Natural killer cell treated with Interleukin-12 subunit alpha and Interleukin-12 subunit beta and Interleukin-15 and Interleukin-18, amount 100 ng/mL, for 72 hours (primary cell): ENCODE data around the gene NCS1. TPM values are rescaled to one million over a fixed set of nuclear protein-coding genes. Genes with fewer than 3 reads are reported as not detected.

Source experiments
- ATAC-seq, 2 donors: fragments of 150-1000 bp; cut with Tn5 transposase in 1 of 2; sonication (Bioruptor Pico), chemical (Tn5 transposase) in 1 of 2; 2 replicates each; pipeline ENCODE4 v1.10.0; 2021
- DNase-seq: peaks from one replicate; pipeline ENCODE4 v3.0.0; 2022; ENCODE audit warnings: low spot score
- H3K27ac Mint-ChIP-seq, 2 donors: 1 replicate in 1 of 2; 2 replicates in 1 of 2; pipeline ENCODE4 v1.8.0; 2022; ENCODE audit warnings: mixed read lengths in 2 of 2, mild to moderate bottlenecking in 1 of 2, moderate library complexity in 1 of 2
- H3K27me3 Mint-ChIP-seq, 2 donors: 1 replicate in 1 of 2; 2 replicates in 1 of 2; pipeline ENCODE4 v1.8.0; 2022; ENCODE audit warnings: mixed read lengths in 2 of 2
- H3K36me3 Mint-ChIP-seq: one replicate; pipeline ENCODE4 v1.8.0; 2022; ENCODE audit warnings: mixed read lengths
- H3K4me1 Mint-ChIP-seq, 2 donors: 1 replicate in 1 of 2; 2 replicates in 1 of 2; pipeline ENCODE4 v1.8.0; 2022; ENCODE audit warnings: low read depth in 2 of 2, mixed read lengths in 2 of 2, mild to moderate bottlenecking in 1 of 2
- H3K4me3 Mint-ChIP-seq: one replicate; pipeline ENCODE4 v1.8.0; 2022; ENCODE audit warnings: mixed read lengths
- H3K9me3 Mint-ChIP-seq: 2 replicates; pipeline ENCODE4 v1.8.0; 2022; ENCODE audit warnings: mixed read lengths
- total RNA-seq, 2 donors: library from RNA; stranded (reverse); gene quantifications; one replicate each; pipeline ENCODE4 v1.2.3, GENCODE V29; 2022

NCS1 gene
- total RNA-seq, 2 donors from 2014 or later, result 31.0 to 38.1 TPM

- H3K36me3 Mint-ChIP-seq, result peaks cover 11% of the 10 kb centered on the region
- ATAC-seq (no peak), DNase-seq (peak; percentile 23)
- H3K27ac Mint-ChIP-seq, result peak overlapping the region; percentile 88 to 94
- H3K27me3 Mint-ChIP-seq, result peaks cover 0 to 6% of the 10 kb centered on the region in 2 donors
- peak overlapping the region; percentile 53 for H3K4me3 Mint-ChIP-seq
- H3K4me1 Mint-ChIP-seq, result peaks cover 70 to 81% of the 10 kb centered on the region in 2 donors
- H3K9me3 Mint-ChIP-seq, result no peaks in the 10 kb centered on the region
Observed at GRCh38 chr9:130139251-130139650, 33.0 kb upstream of the NCS1 start.

- peak; percentile 57 to 78 for ATAC-seq
- Mint-ChIP-seq H3K4me1 (peaks cover 73 to 76% of the 10 kb centered on the region in 2 donors), H3K36me3 (peaks cover 4% of the 10 kb centered on the region), H3K4me3 (peak overlapping the region; percentile 72), H3K27me3 (peaks cover 0 to 10% of the 10 kb centered on the region in 2 donors), H3K27ac (peak overlapping the region; percentile 88 to 94), H3K9me3 (no peaks in the 10 kb centered on the region)
- peak; percentile 76 for DNase-seq
Observed at GRCh38 chr9:130140706-130141105, 31.5 kb upstream of the NCS1 start.

- ATAC-seq (no peak), DNase-seq (no peak)
- Mint-ChIP-seq H3K27me3 (peaks cover 4 to 16% of the 10 kb centered on the region in 2 donors), H3K36me3 (no peaks in the 10 kb centered on the region), H3K9me3 (no peaks in the 10 kb centered on the region), H3K27ac (no peak overlapping the region), H3K4me1 (peaks cover 61 to 69% of the 10 kb centered on the region in 2 donors), H3K4me3 (no peak overlapping the region)
Observed at GRCh38 chr9:130142056-130142455, 30.1 kb upstream of the NCS1 start.

GRCh38 chr9:130142641-130143040 lies 29.6 kb upstream of the NCS1 start:
- Mint-ChIP-seq H3K27me3 (peaks cover 4 to 16% of the 10 kb centered on the region in 2 donors), H3K36me3 (no peaks in the 10 kb centered on the region), H3K4me1 (peaks cover 61 to 64% of the 10 kb centered on the region in 2 donors), H3K9me3 (no peaks in the 10 kb centered on the region), H3K27ac (no peak overlapping the region), H3K4me3 (no peak overlapping the region)
- no peak for ATAC-seq
- DNase-seq, result no peak

GRCh38 chr9:130143279-130143893 lies 28.8 kb upstream of the NCS1 start:
- no peaks in the 10 kb centered on the region for H3K9me3 Mint-ChIP-seq
- no peaks in the 10 kb centered on the region for H3K36me3 Mint-ChIP-seq

GRCh38 chr9:130143958-130144366 lies 28.2 kb upstream of the NCS1 start:
- Mint-ChIP-seq H3K4me1 (peaks cover 55% of the 10 kb centered on the region in 2 donors), H3K4me3 (peak overlapping the region; percentile 53), H3K27ac (peak overlapping the region in 1 of 2 donors; percentile 93), H3K9me3 (no peaks in the 10 kb centered on the region), H3K36me3 (no peaks in the 10 kb centered on the region), H3K27me3 (peaks cover 4 to 16% of the 10 kb centered on the region in 2 donors)
- ATAC-seq, result peak; percentile 42 to 53
- DNase-seq, result no peak

More at GRCh38 chr9:130143279-130143893, 28.8 kb upstream of the NCS1 start:
- H3K27ac Mint-ChIP-seq, result peak overlapping the region in 1 of 2 donors; percentile 93
- H3K27me3 Mint-ChIP-seq, result peaks cover 4 to 16% of the 10 kb centered on the region in 2 donors
- DNase-seq (no peak), ATAC-seq (no peak)
- peaks cover 60% of the 10 kb centered on the region in 2 donors for H3K4me1 Mint-ChIP-seq
- H3K4me3 Mint-ChIP-seq, result peak overlapping the region; percentile 53

GRCh38 chr9:130144703-130145102 lies 27.5 kb upstream of the NCS1 start:
- ATAC-seq (no peak), DNase-seq (peak; percentile 23)
- peaks cover 4 to 16% of the 10 kb centered on the region in 2 donors for H3K27me3 Mint-ChIP-seq
- H3K9me3 Mint-ChIP-seq, result no peaks in the 10 kb centered on the region
- H3K36me3 Mint-ChIP-seq, result no peaks in the 10 kb centered on the region
- H3K27ac Mint-ChIP-seq, result peak overlapping the region in 1 of 2 donors; percentile 93
- H3K4me3 Mint-ChIP-seq, result no peak overlapping the region
- H3K4me1 Mint-ChIP-seq, result peaks cover 47 to 50% of the 10 kb centered on the region in 2 donors

GRCh38 chr9:130145658-130146057 lies 26.5 kb upstream of the NCS1 start:
- Mint-ChIP-seq H3K4me3 (no peak overlapping the region), H3K9me3 (no peaks in the 10 kb centered on the region), H3K36me3 (no peaks in the 10 kb centered on the region), H3K4me1 (peaks cover 38 to 40% of the 10 kb centered on the region in 2 donors), H3K27me3 (peaks cover 4 to 16% of the 10 kb centered on the region in 2 donors), H3K27ac (no peak overlapping the region)
- no peak for ATAC-seq
- DNase-seq, result no peak

- H3K27ac Mint-ChIP-seq, result no peak overlapping the region
Observed at GRCh38 chr9:130147198-130147597, 25.0 kb upstream of the NCS1 start.

GRCh38 chr9:130147910-130148309 lies 24.3 kb upstream of the NCS1 start:
- H3K4me1 Mint-ChIP-seq, result peaks cover 27 to 29% of the 10 kb centered on the region in 2 donors
- H3K4me3 Mint-ChIP-seq, result peak overlapping the region; percentile 2
- DNase-seq (no peak), ATAC-seq (no peak)
- no peak overlapping the region for H3K27ac Mint-ChIP-seq
- peaks cover 4 to 16% of the 10 kb centered on the region in 2 donors for H3K27me3 Mint-ChIP-seq
- H3K9me3 Mint-ChIP-seq, result no peaks in the 10 kb centered on the region
- no peaks in the 10 kb centered on the region for H3K36me3 Mint-ChIP-seq

More at GRCh38 chr9:130147198-130147597, 25.0 kb upstream of the NCS1 start:
- Mint-ChIP-seq H3K9me3 (no peaks in the 10 kb centered on the region), H3K4me1 (peaks cover 29 to 30% of the 10 kb centered on the region in 2 donors), H3K4me3 (no peak overlapping the region), H3K36me3 (no peaks in the 10 kb centered on the region), H3K27me3 (peaks cover 4 to 16% of the 10 kb centered on the region in 2 donors)
- ATAC-seq (no peak), DNase-seq (no peak)

GRCh38 chr9:130149031-130149430 lies 23.2 kb upstream of the NCS1 start:
- no peak overlapping the region for H3K4me3 Mint-ChIP-seq
- peaks cover 4 to 12% of the 10 kb centered on the region in 2 donors for H3K27me3 Mint-ChIP-seq
- no peaks in the 10 kb centered on the region for H3K9me3 Mint-ChIP-seq
- DNase-seq (peak; percentile 20), ATAC-seq (no peak)
- H3K36me3 Mint-ChIP-seq, result no peaks in the 10 kb centered on the region
- peaks cover 17 to 22% of the 10 kb centered on the region in 2 donors for H3K4me1 Mint-ChIP-seq
- no peak overlapping the region for H3K27ac Mint-ChIP-seq

GRCh38 chr9:130149654-130150286 lies 22.4 kb upstream of the NCS1 start:
- no peak for ATAC-seq
- peak; percentile 35 for DNase-seq
- Mint-ChIP-seq H3K4me1 (peaks cover 11 to 15% of the 10 kb centered on the region in 2 donors), H3K36me3 (no peaks in the 10 kb centered on the region), H3K4me3 (no peak overlapping the region), H3K27ac (peak overlapping the region in 1 of 2 donors; percentile 43), H3K27me3 (peaks cover 4 to 7% of the 10 kb centered on the region in 2 donors), H3K9me3 (no peaks in the 10 kb centered on the region)

- Mint-ChIP-seq H3K9me3 (no peaks in the 10 kb centered on the region), H3K36me3 (no peaks in the 10 kb centered on the region), H3K27me3 (peaks cover 4 to 7% of the 10 kb centered on the region in 2 donors), H3K27ac (no peak overlapping the region), H3K4me3 (no peak overlapping the region), H3K4me1 (peaks cover 11% of the 10 kb centered on the region in 2 donors)
- ATAC-seq (no peak), DNase-seq (no peak)
Observed at GRCh38 chr9:130150779-130151382, 21.3 kb upstream of the NCS1 start.

GRCh38 chr9:130154816-130155215 lies 17.4 kb upstream of the NCS1 start:
- ATAC-seq (no peak), DNase-seq (no peak)
- H3K9me3 Mint-ChIP-seq, result no peaks in the 10 kb centered on the region
- H3K4me1 Mint-ChIP-seq, result no peaks in the 10 kb centered on the region
- no peaks in the 10 kb centered on the region for H3K27me3 Mint-ChIP-seq
- H3K36me3 Mint-ChIP-seq, result no peaks in the 10 kb centered on the region
- no peak overlapping the region for H3K4me3 Mint-ChIP-seq
- no peak overlapping the region for H3K27ac Mint-ChIP-seq
